Tibial nerve (tissue), 4 donors: ENCODE results near the gene SERPINI2.

ENCODE experiments used
- CTCF ChIP-seq, 5 experiments: fragments of 200-600 bp in 3 of 5; fragments of 450-650 bp in 2 of 5; sonication (generic) in 3 of 5; IDR thresholded peaks; one replicate each; pipeline ENCODE4 v1.5.1; 2016 to 2019; ENCODE audit warnings: antibody characterized with exemption in 5 of 5, mild to moderate bottlenecking in 3 of 5, moderate library complexity in 2 of 5
- EP300 ChIP-seq, 2 donors: sonication (generic); formaldehyde crosslinking; IDR thresholded peaks; one replicate each; pipeline ENCODE4 v1.6.1; 2017; ENCODE audit warnings: antibody characterized with exemption in 2 of 2, mild to moderate bottlenecking in 1 of 2
- POLR2A ChIP-seq, 2 donors: fragments of 450-650 bp; IDR thresholded peaks; one replicate each; pipeline ENCODE4 v1.6.1; 2017; ENCODE audit warnings: antibody characterized with exemption in 2 of 2, mild to moderate bottlenecking in 2 of 2, moderate library complexity in 2 of 2

GRCh38 chr3:167397826-167398225 is 76.0 kb downstream of the SERPINI2 start:
- TF ChIP-seq EP300 (IDR thresholded peaks at IDR 0.05) (no peak), CTCF (IDR thresholded peaks at IDR 0.05) (no peak), POLR2A (IDR thresholded peaks at IDR 0.05) (no peak)
